ENCODE measurements around the gene CACNA2D3.

DNA sequence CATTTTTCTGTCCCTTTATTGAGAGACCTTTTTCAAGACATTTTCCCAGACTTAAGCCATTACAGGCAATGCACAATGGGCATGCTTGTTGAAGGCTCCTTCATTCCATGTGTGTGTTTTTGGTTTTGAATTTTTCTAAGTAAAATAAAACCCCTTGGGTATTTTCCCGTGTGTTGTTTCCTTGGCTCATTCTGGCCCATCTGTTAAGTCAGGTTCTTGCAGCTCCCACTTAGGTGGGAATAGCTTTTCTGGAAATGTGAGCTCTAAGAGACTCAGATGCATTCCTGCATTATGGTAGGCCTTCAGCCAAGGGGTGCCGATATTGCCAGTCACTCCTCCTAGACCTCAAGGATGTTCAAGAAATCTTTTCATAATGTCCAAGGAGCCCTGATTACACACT lies 314.9 kb downstream of the CACNA2D3 start:
- TF ChIP-seq, protein P1, sequence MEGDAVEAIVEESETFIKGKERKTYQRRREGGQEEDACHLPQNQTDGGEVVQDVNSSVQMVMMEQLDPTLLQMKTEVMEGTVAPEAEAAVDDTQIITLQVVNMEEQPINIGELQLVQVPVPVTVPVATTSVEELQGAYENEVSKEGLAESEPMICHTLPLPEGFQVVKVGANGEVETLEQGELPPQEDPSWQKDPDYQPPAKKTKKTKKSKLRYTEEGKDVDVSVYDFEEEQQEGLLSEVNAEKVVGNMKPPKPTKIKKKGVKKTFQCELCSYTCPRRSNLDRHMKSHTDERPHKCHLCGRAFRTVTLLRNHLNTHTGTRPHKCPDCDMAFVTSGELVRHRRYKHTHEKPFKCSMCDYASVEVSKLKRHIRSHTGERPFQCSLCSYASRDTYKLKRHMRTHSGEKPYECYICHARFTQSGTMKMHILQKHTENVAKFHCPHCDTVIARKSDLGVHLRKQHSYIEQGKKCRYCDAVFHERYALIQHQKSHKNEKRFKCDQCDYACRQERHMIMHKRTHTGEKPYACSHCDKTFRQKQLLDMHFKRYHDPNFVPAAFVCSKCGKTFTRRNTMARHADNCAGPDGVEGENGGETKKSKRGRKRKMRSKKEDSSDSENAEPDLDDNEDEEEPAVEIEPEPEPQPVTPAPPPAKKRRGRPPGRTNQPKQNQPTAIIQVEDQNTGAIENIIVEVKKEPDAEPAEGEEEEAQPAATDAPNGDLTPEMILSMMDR (IDR thresholded peaks at IDR 0.05): no peak
- no peak for TF ChIP-seq POLR2A (IDR thresholded peaks at IDR 0.05)

Measured in uterus (tissue), 2 donors.